ENCODE data around the gene FDXACB1.

- no peak for TF ChIP-seq CTCF (IDR thresholded peaks at IDR 0.05)
- TF ChIP-seq ZFX (IDR thresholded peaks at IDR 0.05; ENCODE audit: borderline replicate concordance), result no peak
Measured at GRCh38 chr11:111882202-111882601, 3.2 kb upstream of the FDXACB1 start.

Data from 22Rv1 (cell line).